Measurements from ENCODE around the gene RBBP8NL. TPM values are rescaled to one million over a fixed set of nuclear protein-coding genes. Genes with fewer than 3 reads are reported as not detected.

RBBP8NL gene
- total RNA-seq, 1 experiment from 2014 or later: 1.5 TPM

- TF ChIP-seq, protein P1, sequence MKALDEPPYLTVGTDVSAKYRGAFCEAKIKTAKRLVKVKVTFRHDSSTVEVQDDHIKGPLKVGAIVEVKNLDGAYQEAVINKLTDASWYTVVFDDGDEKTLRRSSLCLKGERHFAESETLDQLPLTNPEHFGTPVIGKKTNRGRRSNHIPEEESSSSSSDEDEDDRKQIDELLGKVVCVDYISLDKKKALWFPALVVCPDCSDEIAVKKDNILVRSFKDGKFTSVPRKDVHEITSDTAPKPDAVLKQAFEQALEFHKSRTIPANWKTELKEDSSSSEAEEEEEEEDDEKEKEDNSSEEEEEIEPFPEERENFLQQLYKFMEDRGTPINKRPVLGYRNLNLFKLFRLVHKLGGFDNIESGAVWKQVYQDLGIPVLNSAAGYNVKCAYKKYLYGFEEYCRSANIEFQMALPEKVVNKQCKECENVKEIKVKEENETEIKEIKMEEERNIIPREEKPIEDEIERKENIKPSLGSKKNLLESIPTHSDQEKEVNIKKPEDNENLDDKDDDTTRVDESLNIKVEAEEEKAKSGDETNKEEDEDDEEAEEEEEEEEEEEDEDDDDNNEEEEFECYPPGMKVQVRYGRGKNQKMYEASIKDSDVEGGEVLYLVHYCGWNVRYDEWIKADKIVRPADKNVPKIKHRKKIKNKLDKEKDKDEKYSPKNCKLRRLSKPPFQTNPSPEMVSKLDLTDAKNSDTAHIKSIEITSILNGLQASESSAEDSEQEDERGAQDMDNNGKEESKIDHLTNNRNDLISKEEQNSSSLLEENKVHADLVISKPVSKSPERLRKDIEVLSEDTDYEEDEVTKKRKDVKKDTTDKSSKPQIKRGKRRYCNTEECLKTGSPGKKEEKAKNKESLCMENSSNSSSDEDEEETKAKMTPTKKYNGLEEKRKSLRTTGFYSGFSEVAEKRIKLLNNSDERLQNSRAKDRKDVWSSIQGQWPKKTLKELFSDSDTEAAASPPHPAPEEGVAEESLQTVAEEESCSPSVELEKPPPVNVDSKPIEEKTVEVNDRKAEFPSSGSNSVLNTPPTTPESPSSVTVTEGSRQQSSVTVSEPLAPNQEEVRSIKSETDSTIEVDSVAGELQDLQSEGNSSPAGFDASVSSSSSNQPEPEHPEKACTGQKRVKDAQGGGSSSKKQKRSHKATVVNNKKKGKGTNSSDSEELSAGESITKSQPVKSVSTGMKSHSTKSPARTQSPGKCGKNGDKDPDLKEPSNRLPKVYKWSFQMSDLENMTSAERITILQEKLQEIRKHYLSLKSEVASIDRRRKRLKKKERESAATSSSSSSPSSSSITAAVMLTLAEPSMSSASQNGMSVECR (CRISPR knock-in tag; IDR thresholded peaks at IDR 0.05; ENCODE audit: borderline replicate concordance): 0 out of 2 replicates have a peak, but pooled peaks have one; percentile 21
- TF ChIP-seq ELF4 (CRISPR knock-in tag; IDR thresholded peaks at IDR 0.05; ENCODE audit: low read depth) (no peak), ETV6 (CRISPR knock-in tag; IDR thresholded peaks at IDR 0.05) (no peak), ZNF232 (CRISPR knock-in tag; IDR thresholded peaks at IDR 0.05) (no peak), MYBL2 (CRISPR knock-in tag; IDR thresholded peaks at IDR 0.05) (no peak), MAX (CRISPR knock-in tag; IDR thresholded peaks at IDR 0.05) (0 out of 2 replicates have a peak, but pooled peaks have one; percentile 15), GTF2I (CRISPR knock-in tag; conservative IDR thresholded peaks at IDR 0.05) (no peak), SP1 (CRISPR knock-in tag; conservative IDR thresholded peaks at IDR 0.05) (0 out of 2 replicates have a peak, but pooled peaks have one; percentile 0)
- TF ChIP-seq, protein P2, sequence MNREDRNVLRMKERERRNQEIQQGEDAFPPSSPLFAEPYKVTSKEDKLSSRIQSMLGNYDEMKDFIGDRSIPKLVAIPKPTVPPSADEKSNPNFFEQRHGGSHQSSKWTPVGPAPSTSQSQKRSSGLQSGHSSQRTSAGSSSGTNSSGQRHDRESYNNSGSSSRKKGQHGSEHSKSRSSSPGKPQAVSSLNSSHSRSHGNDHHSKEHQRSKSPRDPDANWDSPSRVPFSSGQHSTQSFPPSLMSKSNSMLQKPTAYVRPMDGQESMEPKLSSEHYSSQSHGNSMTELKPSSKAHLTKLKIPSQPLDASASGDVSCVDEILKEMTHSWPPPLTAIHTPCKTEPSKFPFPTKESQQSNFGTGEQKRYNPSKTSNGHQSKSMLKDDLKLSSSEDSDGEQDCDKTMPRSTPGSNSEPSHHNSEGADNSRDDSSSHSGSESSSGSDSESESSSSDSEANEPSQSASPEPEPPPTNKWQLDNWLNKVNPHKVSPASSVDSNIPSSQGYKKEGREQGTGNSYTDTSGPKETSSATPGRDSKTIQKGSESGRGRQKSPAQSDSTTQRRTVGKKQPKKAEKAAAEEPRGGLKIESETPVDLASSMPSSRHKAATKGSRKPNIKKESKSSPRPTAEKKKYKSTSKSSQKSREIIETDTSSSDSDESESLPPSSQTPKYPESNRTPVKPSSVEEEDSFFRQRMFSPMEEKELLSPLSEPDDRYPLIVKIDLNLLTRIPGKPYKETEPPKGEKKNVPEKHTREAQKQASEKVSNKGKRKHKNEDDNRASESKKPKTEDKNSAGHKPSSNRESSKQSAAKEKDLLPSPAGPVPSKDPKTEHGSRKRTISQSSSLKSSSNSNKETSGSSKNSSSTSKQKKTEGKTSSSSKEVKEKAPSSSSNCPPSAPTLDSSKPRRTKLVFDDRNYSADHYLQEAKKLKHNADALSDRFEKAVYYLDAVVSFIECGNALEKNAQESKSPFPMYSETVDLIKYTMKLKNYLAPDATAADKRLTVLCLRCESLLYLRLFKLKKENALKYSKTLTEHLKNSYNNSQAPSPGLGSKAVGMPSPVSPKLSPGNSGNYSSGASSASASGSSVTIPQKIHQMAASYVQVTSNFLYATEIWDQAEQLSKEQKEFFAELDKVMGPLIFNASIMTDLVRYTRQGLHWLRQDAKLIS (CRISPR knock-in tag; IDR thresholded peaks at IDR 0.05; ENCODE audit: borderline replicate concordance): no peak
- TF ChIP-seq, protein P3, sequence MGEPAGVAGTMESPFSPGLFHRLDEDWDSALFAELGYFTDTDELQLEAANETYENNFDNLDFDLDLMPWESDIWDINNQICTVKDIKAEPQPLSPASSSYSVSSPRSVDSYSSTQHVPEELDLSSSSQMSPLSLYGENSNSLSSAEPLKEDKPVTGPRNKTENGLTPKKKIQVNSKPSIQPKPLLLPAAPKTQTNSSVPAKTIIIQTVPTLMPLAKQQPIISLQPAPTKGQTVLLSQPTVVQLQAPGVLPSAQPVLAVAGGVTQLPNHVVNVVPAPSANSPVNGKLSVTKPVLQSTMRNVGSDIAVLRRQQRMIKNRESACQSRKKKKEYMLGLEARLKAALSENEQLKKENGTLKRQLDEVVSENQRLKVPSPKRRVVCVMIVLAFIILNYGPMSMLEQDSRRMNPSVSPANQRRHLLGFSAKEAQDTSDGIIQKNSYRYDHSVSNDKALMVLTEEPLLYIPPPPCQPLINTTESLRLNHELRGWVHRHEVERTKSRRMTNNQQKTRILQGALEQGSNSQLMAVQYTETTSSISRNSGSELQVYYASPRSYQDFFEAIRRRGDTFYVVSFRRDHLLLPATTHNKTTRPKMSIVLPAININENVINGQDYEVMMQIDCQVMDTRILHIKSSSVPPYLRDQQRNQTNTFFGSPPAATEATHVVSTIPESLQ (CRISPR knock-in tag; IDR thresholded peaks at IDR 0.05): no peak
- no peak for ATAC-seq
- peaks cover 15% of the 10 kb centered on the region for H3K4me1 Mint-ChIP-seq
- H3K9me3 Mint-ChIP-seq: no peaks in the 10 kb centered on the region
- ChIA-PET POLR2A (no interaction called here), CTCF (interaction anchor here (1.0 to 3.3 kb wide), 2 partner anchors 25 to 64 kb away, joined by 4 to 16 read pairs; no protein-coding TSS in a partner anchor)
- no peak for DNase-seq (ENCODE audit: low spot score)
- peaks cover 69% of the 10 kb centered on the region for H3K27me3 Mint-ChIP-seq (ENCODE audit: low read depth)
- no peak overlapping the region for H3K27ac Mint-ChIP-seq
- peak overlapping the region; percentile 60 for H3K4me3 Mint-ChIP-seq
- H3K36me3 Mint-ChIP-seq: no peaks in the 10 kb centered on the region
Measured at GRCh38 chr20:62474604-62475026, 47.3 kb upstream of the RBBP8NL start.

- no peaks in the 10 kb centered on the region for H3K9me3 Mint-ChIP-seq
- peaks cover 62% of the 10 kb centered on the region for H3K27me3 Mint-ChIP-seq (ENCODE audit: low read depth)
- peak overlapping the region; percentile 60 for H3K4me3 Mint-ChIP-seq
- H3K4me1 Mint-ChIP-seq: peaks cover 15% of the 10 kb centered on the region
- H3K27ac Mint-ChIP-seq: no peak overlapping the region
- ChIA-PET CTCF (interaction anchor here (0.6 to 3.3 kb wide), 3 partner anchors 26 to 87 kb away, joined by 4 to 16 read pairs (median 4); partner anchors contain the start of gene RPS21), POLR2A (interaction anchor here (0.7 kb wide), 1 partner anchor 10 kb away, joined by 3 read pairs; no protein-coding TSS in a partner anchor)
- no peaks in the 10 kb centered on the region for H3K36me3 Mint-ChIP-seq
- DNase-seq (ENCODE audit: low spot score): peak; percentile 49
- no peak; the same call in 1 of the 2 replicates for ATAC-seq
- TF ChIP-seq MXD4 (CRISPR knock-in tag; IDR thresholded peaks at IDR 0.05; ENCODE audit: borderline replicate concordance): no peak
- TF ChIP-seq TEAD1 (CRISPR knock-in tag; IDR thresholded peaks at IDR 0.05): no peak
- TF ChIP-seq, protein P4, sequence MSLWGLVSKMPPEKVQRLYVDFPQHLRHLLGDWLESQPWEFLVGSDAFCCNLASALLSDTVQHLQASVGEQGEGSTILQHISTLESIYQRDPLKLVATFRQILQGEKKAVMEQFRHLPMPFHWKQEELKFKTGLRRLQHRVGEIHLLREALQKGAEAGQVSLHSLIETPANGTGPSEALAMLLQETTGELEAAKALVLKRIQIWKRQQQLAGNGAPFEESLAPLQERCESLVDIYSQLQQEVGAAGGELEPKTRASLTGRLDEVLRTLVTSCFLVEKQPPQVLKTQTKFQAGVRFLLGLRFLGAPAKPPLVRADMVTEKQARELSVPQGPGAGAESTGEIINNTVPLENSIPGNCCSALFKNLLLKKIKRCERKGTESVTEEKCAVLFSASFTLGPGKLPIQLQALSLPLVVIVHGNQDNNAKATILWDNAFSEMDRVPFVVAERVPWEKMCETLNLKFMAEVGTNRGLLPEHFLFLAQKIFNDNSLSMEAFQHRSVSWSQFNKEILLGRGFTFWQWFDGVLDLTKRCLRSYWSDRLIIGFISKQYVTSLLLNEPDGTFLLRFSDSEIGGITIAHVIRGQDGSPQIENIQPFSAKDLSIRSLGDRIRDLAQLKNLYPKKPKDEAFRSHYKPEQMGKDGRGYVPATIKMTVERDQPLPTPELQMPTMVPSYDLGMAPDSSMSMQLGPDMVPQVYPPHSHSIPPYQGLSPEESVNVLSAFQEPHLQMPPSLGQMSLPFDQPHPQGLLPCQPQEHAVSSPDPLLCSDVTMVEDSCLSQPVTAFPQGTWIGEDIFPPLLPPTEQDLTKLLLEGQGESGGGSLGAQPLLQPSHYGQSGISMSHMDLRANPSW (CRISPR knock-in tag; conservative IDR thresholded peaks at IDR 0.05; ENCODE audit: low read depth): no peak
- TF ChIP-seq, protein P5, sequence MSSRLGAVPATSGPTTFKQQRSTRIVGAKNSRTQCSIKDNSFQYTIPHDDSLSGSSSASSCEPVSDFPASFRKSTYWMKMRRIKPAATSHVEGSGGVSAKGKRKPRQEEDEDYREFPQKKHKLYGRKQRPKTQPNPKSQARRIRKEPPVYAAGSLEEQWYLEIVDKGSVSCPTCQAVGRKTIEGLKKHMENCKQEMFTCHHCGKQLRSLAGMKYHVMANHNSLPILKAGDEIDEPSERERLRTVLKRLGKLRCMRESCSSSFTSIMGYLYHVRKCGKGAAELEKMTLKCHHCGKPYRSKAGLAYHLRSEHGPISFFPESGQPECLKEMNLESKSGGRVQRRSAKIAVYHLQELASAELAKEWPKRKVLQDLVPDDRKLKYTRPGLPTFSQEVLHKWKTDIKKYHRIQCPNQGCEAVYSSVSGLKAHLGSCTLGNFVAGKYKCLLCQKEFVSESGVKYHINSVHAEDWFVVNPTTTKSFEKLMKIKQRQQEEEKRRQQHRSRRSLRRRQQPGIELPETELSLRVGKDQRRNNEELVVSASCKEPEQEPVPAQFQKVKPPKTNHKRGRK (CRISPR knock-in tag; IDR thresholded peaks at IDR 0.05; ENCODE audit: borderline replicate concordance): no peak
- no peak for TF ChIP-seq TP53 (CRISPR knock-in tag; IDR thresholded peaks at IDR 0.05)
- no peak for TF ChIP-seq SMAD4 (CRISPR knock-in tag; IDR thresholded peaks at IDR 0.05)
Measured at GRCh38 chr20:62473717-62474603, 46.6 kb upstream of the RBBP8NL start.

All from WTC11 (cell line).